GM12801 (cell line): ENCODE measurements around the gene GRIK4.

ENCODE experiments used
- TF ChIP-seq, protein P1 (sequence below): IDR thresholded peaks from one replicate; pipeline ENCODE4 v1.5.1; 2011; ENCODE audit warnings: control low read depth; ENCODE audit not compliant: insufficient read length; ENCODE audit errors: extremely low read depth

GRIK4 gene

DNA sequence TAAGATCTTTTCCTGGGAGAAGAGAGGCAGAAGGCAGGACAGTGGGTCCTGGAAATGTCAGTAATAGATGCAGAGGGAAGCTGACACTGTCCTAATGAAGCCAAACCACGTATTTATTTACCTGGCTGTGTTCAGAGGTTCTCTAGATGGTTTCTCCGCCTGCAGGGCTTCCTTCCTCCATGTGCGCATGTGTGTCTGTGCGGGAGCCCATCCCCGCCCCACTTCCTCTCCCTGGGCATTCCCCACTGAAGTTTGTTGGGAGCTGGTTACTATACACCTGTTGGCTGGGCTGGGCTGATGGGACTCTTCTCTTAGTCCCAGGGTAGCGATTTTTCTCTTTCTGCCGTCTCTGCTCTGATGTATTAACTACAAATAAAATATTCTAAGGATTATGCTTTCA lies 307.5 kb downstream of the GRIK4 start:
- TF ChIP-seq, protein P1, sequence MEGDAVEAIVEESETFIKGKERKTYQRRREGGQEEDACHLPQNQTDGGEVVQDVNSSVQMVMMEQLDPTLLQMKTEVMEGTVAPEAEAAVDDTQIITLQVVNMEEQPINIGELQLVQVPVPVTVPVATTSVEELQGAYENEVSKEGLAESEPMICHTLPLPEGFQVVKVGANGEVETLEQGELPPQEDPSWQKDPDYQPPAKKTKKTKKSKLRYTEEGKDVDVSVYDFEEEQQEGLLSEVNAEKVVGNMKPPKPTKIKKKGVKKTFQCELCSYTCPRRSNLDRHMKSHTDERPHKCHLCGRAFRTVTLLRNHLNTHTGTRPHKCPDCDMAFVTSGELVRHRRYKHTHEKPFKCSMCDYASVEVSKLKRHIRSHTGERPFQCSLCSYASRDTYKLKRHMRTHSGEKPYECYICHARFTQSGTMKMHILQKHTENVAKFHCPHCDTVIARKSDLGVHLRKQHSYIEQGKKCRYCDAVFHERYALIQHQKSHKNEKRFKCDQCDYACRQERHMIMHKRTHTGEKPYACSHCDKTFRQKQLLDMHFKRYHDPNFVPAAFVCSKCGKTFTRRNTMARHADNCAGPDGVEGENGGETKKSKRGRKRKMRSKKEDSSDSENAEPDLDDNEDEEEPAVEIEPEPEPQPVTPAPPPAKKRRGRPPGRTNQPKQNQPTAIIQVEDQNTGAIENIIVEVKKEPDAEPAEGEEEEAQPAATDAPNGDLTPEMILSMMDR, result no peak

DNA sequence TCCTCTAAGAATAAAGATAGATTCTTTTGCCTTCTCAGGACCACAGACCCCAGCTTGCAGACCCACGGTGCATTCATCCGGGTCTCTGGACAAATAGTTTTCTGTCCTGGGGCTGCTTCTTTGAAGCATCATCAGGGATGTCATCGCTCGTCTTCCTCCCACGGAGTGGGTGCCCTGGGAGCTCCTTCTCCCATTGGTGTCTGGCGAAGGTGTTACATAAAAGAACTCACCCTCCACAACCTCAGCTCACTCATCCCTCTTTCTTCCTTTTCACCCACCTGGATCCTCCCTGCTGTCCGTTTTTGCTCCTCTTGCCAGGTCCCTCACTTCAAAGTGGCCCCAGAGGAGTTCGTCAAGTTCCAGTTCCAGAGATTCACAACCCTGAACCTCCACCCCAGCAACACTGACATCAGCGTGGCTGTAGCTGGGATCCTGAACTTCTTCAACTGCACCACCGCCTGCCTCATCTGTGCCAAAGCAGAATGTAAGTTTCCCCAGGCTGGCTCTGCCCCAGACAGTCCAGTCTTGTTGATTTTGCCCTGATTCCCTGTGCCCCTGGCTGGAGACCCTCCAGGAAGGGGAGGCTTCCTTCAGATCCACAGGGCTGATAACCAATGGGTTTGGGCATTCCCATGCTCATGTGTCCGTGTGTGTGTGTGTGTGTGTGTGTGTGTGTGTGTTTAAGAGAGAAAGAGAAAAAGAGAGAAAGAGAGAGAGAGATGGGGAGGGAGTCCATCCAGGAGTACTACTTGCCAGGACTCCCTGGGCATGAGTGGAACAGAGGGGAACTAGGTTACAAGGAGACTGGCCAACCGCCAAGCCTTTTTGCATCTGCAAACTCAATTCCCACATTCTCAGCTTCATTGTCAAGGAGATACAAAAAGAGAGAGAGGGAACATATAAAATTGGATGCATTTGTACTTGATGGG lies 308.2 kb downstream of the GRIK4 start:
- TF ChIP-seq, protein P1, result no peak

DNA sequence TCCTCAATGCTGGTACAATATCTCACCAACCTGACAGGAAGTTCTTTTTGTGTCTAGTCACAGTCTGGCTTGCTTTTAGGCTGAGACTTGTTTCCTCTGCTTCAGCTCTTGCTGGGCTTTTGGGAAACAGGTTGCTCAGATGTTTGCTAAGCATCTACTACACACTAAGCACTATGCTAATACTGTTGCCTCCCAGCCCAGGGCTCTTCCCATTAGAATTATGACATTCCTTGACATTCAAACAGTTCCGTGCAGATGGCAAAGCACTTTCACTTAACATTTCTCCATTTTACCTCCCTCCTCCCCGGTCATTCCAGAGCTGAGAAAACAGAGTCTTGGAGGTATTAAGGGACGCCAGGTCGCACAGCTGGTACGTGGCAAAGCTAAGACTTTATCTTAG lies 311.6 kb downstream of the GRIK4 start:
- TF ChIP-seq, protein P1, result no peak

GRCh38 chr11:120824242-120824641 lies 312.7 kb downstream of the GRIK4 start:
- TF ChIP-seq, protein P1, result no peak

DNA sequence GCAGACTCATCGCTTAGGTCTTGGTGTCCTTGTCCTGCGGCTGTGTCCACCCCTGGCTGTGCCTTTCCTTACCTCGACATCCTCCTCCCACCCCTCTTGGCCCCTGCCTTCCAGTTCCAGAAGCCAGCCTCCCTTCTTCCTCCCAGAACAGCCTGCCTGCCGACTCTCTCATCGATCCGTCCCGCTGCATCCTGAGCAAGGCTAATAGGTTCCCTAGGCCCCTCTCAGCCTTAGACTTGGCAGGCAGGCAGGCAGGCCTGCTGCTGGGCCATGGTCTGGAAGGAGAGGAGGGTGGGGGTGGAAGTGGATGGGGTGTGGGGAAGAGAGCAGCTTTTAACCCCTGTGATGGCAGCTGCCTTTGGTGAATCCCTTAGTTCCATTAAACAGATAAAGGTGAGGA lies 315.6 kb downstream of the GRIK4 start:
- TF ChIP-seq, protein P1, result no peak

GRCh38 chr11:120827820-120828219 lies 316.3 kb downstream of the GRIK4 start:
- TF ChIP-seq, protein P1, result no peak

DNA sequence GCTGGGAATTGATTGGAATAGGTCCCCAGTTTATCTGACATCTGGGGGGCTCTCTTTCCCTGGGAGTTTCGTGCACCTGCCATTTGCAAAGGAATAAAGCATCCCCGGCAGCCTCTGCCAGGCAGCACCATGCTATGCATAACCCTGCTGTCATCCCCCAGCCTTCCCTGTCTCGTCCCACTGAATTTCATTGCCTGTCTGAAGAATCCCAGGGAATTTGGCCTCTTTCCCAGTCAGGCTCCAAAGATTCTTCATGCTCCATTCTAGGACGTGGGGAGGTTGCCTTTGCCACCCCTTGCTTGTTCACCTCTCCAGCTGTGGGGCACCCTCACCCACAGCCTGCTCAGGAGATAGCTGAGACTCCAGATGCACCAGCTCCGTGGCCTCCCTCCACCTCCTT lies 317.3 kb downstream of the GRIK4 start:
- TF ChIP-seq, protein P1, result no peak
